HAP-1 (cell line): Measurements from ENCODE around the gene ASB6.

Experiments
- DNase-seq, 2 experiments: peaks; one replicate each; pipeline ENCODE4 v3.0.0-alpha.2; 2016 to 2020; ENCODE audit warnings: low spot score in 2 of 2
- H3K27me3 ChIP-seq: fragments of 250-450 bp; sonication (Bioruptor Pico); 2 replicates; pipeline ENCODE4 v1.5.1; 2020; ENCODE audit warnings: low read depth, mild to moderate bottlenecking, moderate library complexity
- H3K36me3 ChIP-seq: fragments of 250-450 bp; sonication (Bioruptor Pico); replicated peaks from 2 replicates; pipeline ENCODE4 v1.5.1; 2020; ENCODE audit warnings: mild to moderate bottlenecking
- H3K4me1 ChIP-seq: fragments of 250-450 bp; sonication (Bioruptor Pico); 2 replicates; pipeline ENCODE4 v1.5.1; 2020; ENCODE audit warnings: mild to moderate bottlenecking
- H3K4me3 ChIP-seq: fragments of 250-450 bp; sonication (Bioruptor Pico); 2 replicates; pipeline ENCODE4 v1.5.1; 2020; ENCODE audit warnings: mild to moderate bottlenecking, moderate library complexity
- H3K9me3 ChIP-seq: fragments of 250-450 bp; sonication (Bioruptor Pico); 2 replicates; pipeline ENCODE4 v1.5.1; 2020; ENCODE audit warnings: mild to moderate bottlenecking, moderate library complexity
- in situ Hi-C: fragments of 300-500 bp; cut with MboI; formaldehyde crosslinking; loops from 3 replicates; pipeline ENCODE4 v1.14.3; 2020; ENCODE audit warnings: low sequenced_read_pairs, inconsistent platforms, mixed read lengths

The ASB6 gene

GRCh38 chr9:129675620-129676019, 33.7 kb upstream of the ASB6 start:
- no peaks in the 10 kb centered on the region for H3K27me3 ChIP-seq
- in situ Hi-C loops = no loop called here

DNA sequence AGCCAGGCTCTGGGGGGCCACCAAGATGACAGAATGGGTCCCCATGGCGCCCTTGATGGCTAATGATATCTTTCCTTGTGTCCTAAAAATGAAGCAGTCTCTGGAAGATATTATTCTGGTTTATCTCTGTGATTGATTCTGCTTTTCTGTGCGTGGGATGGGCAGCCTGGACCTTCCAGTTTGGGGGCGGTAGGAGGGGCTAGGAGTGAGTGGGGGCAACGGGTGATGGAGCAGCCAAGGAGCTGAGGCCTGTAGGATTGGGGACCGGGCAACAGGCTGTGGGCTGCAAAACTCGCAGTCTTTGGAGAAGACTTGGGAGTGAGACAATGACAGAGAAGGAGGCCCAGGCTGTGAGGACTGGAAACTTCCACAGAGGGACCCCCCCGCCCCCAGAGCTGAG, 32.3 kb upstream of the ASB6 start:
- in situ Hi-C loops = no loop called here
- no peaks in the 10 kb centered on the region for H3K4me1 ChIP-seq
- H3K9me3 ChIP-seq = no peaks in the 10 kb centered on the region
- no peak overlapping the region for H3K4me3 ChIP-seq
- H3K27me3 ChIP-seq = no peaks in the 10 kb centered on the region
- H3K36me3 ChIP-seq = no peaks in the 10 kb centered on the region
- no peak for DNase-seq

More at GRCh38 chr9:129675620-129676019, 33.7 kb upstream of the ASB6 start:
- Histone ChIP-seq H3K9me3 (no peaks in the 10 kb centered on the region), H3K4me1 (no peaks in the 10 kb centered on the region), H3K4me3 (no peak overlapping the region), H3K36me3 (no peaks in the 10 kb centered on the region)
- no peak for DNase-seq

DNA sequence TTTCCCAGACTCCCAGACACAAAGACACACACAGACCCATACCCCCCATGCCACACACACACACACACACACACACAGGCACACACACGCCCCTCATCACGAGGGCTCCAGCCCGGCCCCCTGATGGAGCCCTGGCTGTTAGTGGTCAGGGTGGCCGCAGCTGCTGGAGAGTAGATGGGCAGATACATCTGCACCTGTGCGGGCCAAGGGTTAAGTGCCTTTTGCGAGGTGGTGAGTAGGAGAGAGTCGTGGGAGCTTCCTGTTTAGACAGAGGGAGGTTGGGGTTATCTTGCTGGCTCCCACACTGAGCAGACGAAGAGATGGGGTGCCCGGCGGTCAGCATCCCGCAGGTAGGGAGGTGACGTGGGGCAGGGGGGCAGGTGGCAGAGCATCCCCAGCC, 31.7 kb upstream of the ASB6 start:
- H3K4me1 ChIP-seq = no peaks in the 10 kb centered on the region
- in situ Hi-C loops = no loop called here
- DNase-seq = no peak
- no peaks in the 10 kb centered on the region for H3K9me3 ChIP-seq
- H3K36me3 ChIP-seq = no peaks in the 10 kb centered on the region
- H3K27me3 ChIP-seq = no peaks in the 10 kb centered on the region
- no peak overlapping the region for H3K4me3 ChIP-seq

DNA sequence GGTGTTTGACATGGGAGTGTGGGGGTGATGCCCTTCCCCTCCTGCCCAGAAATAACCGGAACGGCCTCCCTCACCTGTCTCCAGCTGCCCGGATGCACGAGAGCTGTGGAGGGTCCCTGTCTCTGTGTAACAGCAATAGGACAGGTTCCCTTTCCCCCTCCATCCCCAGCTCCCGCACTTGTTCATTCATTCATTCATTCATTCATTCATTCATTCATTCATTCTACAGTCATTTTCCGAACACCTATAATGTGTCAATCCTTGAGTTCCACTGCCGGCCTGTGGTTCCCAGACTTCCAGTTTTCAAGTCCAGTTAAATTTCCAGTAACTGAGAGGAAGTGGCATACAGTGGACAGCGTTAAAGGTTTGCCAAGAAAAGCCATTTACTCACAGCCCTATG, 30.8 kb upstream of the ASB6 start:
- no peak for DNase-seq
- no peaks in the 10 kb centered on the region for H3K36me3 ChIP-seq
- no peaks in the 10 kb centered on the region for H3K27me3 ChIP-seq
- in situ Hi-C loops = no loop called here
- H3K4me1 ChIP-seq = no peaks in the 10 kb centered on the region
- no peak overlapping the region for H3K4me3 ChIP-seq
- no peaks in the 10 kb centered on the region for H3K9me3 ChIP-seq

GRCh38 chr9:129671519-129671918, 29.6 kb upstream of the ASB6 start:
- no peak for DNase-seq
- in situ Hi-C loops = no loop called here
- Histone ChIP-seq H3K4me1 (no peaks in the 10 kb centered on the region), H3K9me3 (no peaks in the 10 kb centered on the region), H3K27me3 (no peaks in the 10 kb centered on the region), H3K36me3 (no peaks in the 10 kb centered on the region), H3K4me3 (no peak overlapping the region)

GRCh38 chr9:129671065-129671464, 29.1 kb upstream of the ASB6 start:
- Histone ChIP-seq H3K27me3 (no peaks in the 10 kb centered on the region), H3K36me3 (no peaks in the 10 kb centered on the region), H3K4me1 (no peaks in the 10 kb centered on the region), H3K4me3 (no peak overlapping the region), H3K9me3 (no peaks in the 10 kb centered on the region)
- DNase-seq = no peak
- in situ Hi-C loops = no loop called here

DNA sequence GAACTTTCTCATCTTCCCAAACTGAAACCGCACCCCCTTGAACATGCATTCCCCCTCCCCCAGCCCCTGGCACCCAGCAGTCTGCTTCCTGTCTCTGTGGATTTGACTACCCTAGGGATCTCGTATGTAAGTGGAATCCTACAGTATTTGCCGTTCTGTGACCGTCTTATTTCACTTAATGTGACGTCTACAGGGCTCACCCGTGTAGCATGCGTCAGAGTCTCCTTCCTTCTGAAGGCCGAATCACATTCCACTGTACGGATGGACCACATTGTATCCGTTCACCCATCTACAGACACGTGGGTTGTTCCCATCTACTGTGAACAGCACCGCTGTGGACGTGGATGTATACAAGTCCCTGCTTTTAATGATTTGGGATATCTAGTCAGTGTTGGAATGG, 28.0 kb upstream of the ASB6 start:
- no peak for DNase-seq
- no peaks in the 10 kb centered on the region for H3K27me3 ChIP-seq
- no peaks in the 10 kb centered on the region for H3K9me3 ChIP-seq
- no peak overlapping the region for H3K4me3 ChIP-seq
- H3K36me3 ChIP-seq = no peaks in the 10 kb centered on the region
- in situ Hi-C loops = no loop called here
- no peaks in the 10 kb centered on the region for H3K4me1 ChIP-seq

GRCh38 chr9:129669141-129669718, 27.3 kb upstream of the ASB6 start:
- H3K4me1 ChIP-seq = no peaks in the 10 kb centered on the region
- H3K27me3 ChIP-seq = no peaks in the 10 kb centered on the region
- no peaks in the 10 kb centered on the region for H3K36me3 ChIP-seq
- in situ Hi-C loops = no loop called here
- no peak for DNase-seq
- no peak overlapping the region for H3K4me3 ChIP-seq
- no peaks in the 10 kb centered on the region for H3K9me3 ChIP-seq

GRCh38 chr9:129667850-129668249, 25.9 kb upstream of the ASB6 start:
- no peak for DNase-seq
- Histone ChIP-seq H3K27me3 (no peaks in the 10 kb centered on the region), H3K36me3 (no peaks in the 10 kb centered on the region), H3K4me3 (no peak overlapping the region), H3K4me1 (no peaks in the 10 kb centered on the region), H3K9me3 (no peaks in the 10 kb centered on the region)
- in situ Hi-C loops = no loop called here

DNA sequence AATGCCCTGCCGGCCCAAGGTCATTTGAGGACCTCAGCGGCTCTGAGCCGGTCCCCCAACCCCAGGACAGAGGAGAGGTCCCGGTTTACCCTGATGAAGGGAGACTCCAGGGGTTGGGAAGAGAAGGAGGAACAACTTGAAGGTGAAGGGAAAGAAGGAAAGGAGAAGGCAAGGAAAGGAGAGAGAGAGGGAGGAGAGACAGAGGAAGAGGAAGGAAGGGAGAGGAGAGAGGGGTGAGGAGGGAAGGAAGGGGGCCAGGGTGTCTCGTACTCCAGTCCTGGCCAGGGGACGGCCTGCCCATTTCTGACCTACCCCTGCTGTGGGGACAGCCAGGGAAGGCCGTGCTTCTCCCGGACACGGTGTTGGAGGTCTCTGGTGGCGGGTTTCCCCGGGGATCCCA, 25.4 kb upstream of the ASB6 start:
- no peaks in the 10 kb centered on the region for H3K36me3 ChIP-seq
- H3K4me3 ChIP-seq = no peak overlapping the region
- in situ Hi-C loops = no loop called here
- no peak for DNase-seq
- H3K27me3 ChIP-seq = no peaks in the 10 kb centered on the region
- no peaks in the 10 kb centered on the region for H3K9me3 ChIP-seq
- no peaks in the 10 kb centered on the region for H3K4me1 ChIP-seq

- no peaks in the 10 kb centered on the region for H3K9me3 ChIP-seq
- no peak for DNase-seq
- no peaks in the 10 kb centered on the region for H3K4me1 ChIP-seq
- H3K36me3 ChIP-seq = no peaks in the 10 kb centered on the region
- H3K27me3 ChIP-seq = no peaks in the 10 kb centered on the region
- H3K4me3 ChIP-seq = no peak overlapping the region
- in situ Hi-C loops = no loop called here
Measured at GRCh38 chr9:129666575-129666974, 24.6 kb upstream of the ASB6 start.

DNA sequence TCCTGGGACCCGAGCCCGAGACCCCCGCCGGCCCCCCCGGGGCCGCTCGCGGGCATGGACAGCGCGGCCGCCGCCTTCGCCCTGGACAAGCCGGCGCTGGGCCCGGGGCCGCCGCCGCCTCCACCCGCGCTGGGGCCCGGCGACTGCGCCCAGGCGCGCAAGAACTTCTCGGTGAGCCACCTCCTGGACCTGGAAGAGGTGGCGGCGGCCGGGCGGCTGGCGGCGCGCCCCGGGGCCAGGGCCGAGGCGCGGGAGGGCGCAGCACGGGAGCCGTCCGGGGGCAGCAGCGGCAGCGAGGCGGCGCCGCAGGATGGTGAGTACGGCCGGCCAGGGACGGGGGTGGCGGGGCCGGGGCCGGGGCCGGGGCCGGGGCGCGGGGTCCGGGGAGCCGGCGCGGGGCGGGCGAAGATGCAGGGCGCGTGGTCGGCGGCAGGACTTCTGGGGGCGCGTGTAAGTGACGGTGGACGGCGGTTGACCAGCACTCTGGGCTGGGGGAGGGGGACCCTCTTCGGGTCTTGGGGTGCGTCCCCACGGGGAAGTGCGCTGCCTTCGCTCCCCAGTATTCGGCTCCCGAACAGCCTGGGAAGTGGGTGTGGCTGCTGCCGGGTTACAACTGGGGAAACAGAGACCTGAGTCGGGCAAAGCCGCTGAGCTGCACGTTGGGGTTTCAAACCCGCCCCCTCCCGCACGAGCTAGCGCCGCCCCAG, 24.0 kb upstream of the ASB6 start:
- no peaks in the 10 kb centered on the region for H3K27me3 ChIP-seq
- H3K4me3 ChIP-seq = no peak overlapping the region
- H3K36me3 ChIP-seq = no peaks in the 10 kb centered on the region
- H3K4me1 ChIP-seq = no peaks in the 10 kb centered on the region
- no peaks in the 10 kb centered on the region for H3K9me3 ChIP-seq
- DNase-seq = no peak
- in situ Hi-C loops = no loop called here

DNA sequence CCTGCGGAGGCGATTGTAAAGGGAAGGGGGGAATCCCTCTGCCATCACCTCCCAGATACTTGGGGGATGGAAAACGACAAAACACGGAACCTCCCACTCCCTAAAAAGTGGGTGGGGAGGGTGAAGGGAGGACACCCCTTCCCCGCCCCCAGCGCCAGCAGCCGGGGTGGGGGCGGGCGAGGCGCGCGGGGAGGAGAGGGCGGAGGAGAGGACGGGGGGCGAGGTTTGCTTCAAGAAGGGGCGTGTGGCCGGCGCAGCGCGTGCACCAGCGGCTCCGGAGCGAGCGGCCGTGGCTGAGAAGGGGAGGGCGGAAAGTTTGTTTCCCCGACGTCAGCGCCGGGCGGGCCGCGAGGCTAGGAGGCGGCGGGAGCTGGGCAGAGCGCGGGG, 23.4 kb upstream of the ASB6 start, which contains the start of gene PRRX2:
Gene PRRX2, plus strand, starts transcription at position 259 of the 387 bp plus-strand sequence. CDS start 221 bp downstream, outside the sequence.
- Histone ChIP-seq H3K4me3 (peak within 1 kb of the TSS; percentile 19), H3K9me3 (no peaks in the 10 kb centered on the region), H3K4me1 (no peaks in the 10 kb centered on the region), H3K36me3 (no peaks in the 10 kb centered on the region), H3K27me3 (no peaks in the 10 kb centered on the region)
- peak in 1 of 2 experiments; percentile 64 for DNase-seq
- in situ Hi-C loops = no loop called here

- no peaks in the 10 kb centered on the region for H3K27me3 ChIP-seq
- peak overlapping the region; percentile 19 for H3K4me3 ChIP-seq
- H3K36me3 ChIP-seq = no peaks in the 10 kb centered on the region
- H3K9me3 ChIP-seq = no peaks in the 10 kb centered on the region
- no peak for DNase-seq
- H3K4me1 ChIP-seq = no peaks in the 10 kb centered on the region
- in situ Hi-C loops = no loop called here
Measured at GRCh38 chr9:129664746-129665388, 22.9 kb upstream of the ASB6 start.
